C4-2B (cell line): ENCODE data around the gene MYH10.

ENCODE experiments used
- H3K27ac ChIP-seq: fragments of 450-650 bp; 2 replicates; pipeline ENCODE4 v1.5.1; 2017
- ZFX ChIP-seq: fragments of 450-650 bp; IDR thresholded peaks from 2 replicates; pipeline ENCODE4 v1.6.1; 2017
- TF ChIP-seq, protein P1 (sequence below): fragments of 450-650 bp; conservative IDR thresholded peaks from 2 replicates; pipeline ENCODE4 v1.5.1; 2017; ENCODE audit warnings: mild to moderate bottlenecking

The MYH10 gene

DNA sequence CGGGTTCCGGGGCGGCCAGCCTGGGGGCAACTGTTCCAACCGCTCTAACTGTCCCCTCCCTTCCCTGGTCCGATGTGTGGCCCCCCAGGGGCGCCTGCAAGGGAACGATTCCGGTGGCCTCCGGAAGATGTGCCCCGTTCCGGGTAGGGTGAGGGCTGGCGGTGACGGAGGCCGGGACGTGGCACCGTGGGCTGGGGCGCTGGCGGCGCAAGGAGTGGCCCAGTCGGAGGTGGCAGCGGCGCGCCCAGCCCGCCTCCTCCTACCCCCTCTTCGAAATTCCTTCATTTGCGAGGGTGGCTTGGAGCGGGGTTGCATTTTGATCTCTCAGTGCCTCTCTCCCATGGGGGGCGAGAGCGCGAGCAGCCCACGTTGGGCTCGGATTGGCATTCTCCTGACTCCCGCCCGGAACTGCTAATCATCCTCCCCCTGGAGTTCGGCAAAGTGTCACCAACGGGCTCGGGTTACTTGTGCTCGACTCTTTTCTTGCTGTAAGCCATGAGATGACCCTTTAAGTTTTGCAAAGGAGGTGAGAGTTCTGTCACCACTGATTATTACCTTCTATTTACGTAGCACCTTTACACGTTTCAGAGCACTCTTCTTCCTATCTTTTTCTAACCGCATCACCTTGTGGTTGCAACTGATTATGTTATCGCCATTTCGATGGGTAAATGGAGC is 194.2 kb downstream of the MYH10 start:
- TF ChIP-seq, protein P1, sequence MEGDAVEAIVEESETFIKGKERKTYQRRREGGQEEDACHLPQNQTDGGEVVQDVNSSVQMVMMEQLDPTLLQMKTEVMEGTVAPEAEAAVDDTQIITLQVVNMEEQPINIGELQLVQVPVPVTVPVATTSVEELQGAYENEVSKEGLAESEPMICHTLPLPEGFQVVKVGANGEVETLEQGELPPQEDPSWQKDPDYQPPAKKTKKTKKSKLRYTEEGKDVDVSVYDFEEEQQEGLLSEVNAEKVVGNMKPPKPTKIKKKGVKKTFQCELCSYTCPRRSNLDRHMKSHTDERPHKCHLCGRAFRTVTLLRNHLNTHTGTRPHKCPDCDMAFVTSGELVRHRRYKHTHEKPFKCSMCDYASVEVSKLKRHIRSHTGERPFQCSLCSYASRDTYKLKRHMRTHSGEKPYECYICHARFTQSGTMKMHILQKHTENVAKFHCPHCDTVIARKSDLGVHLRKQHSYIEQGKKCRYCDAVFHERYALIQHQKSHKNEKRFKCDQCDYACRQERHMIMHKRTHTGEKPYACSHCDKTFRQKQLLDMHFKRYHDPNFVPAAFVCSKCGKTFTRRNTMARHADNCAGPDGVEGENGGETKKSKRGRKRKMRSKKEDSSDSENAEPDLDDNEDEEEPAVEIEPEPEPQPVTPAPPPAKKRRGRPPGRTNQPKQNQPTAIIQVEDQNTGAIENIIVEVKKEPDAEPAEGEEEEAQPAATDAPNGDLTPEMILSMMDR, result peak; percentile 16; the same call in 1 of the 2 replicates
- peak; percentile 90 for TF ChIP-seq ZFX
- H3K27ac ChIP-seq, result peak overlapping the region; percentile 92

DNA sequence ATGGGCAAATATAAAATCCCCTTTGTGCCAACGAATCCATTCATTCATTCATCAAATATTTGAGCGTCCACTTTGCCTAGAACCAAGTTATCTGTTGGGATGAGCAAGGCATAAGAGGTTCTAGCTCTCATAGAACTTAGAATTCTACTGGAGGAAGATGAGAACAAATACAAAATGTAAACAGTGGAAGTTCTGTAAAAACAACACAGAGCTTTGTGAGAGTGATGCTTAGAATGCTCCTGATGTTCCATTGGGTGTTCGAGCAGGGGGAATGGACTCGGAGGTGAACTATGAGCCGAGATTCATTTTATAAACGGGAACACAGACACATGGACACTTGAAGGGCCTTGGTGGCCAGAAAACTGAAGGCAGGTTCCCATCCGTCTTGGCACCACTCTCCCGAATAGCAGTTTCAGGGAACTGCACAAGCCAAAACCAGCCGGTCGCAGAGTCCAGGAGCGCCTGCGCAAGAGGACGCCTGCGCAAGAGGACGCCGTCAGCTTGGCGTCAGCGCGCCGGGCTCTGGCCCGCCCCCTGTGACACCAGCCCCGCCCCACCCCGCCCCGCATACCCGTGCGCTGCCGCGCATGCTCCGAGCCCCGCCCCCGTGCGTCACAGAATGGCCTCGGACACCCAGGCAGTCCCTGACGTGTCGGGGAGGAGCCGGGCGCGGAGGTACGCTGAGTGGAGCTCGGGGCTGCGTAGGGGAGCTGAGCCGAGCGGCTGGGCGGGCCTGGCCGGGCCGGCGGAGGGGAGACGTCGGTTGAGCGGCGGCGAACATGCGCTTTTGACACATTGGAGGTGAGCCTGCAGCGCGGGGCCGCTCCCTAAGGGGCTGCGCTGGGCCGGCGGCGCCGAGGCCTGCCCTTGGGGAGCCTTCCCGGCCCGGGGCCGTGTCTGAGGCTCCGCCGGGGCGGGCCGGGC is 195.0 kb downstream of the MYH10 start, which contains the start of gene NDEL1:
Gene NDEL1, plus strand, starts transcription at position 640 of the 924 bp plus-strand sequence. CDS start 8,388 bp downstream, outside the sequence.
- TF ChIP-seq ZFX, result peak; percentile 97
- TF ChIP-seq, protein P1, result no peak

DNA sequence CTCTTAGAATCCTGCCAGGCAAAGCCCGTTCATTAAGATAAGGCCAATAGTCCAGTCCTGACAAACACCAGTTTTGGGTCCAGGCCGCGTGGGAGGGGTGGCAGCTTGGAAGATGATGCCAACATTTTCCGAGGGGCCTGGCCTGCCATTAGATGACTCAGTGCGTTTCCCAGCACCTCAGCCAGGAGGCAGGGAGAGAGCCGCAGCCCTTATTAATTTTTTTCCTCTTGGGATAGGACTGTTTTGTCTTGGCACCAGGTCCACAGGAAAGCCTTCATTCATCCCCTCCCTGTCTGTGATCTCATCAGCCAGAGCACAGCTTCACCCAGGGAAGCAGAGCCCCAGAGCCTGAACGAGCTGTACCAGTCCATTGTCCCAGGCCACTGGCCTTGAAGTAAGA is 199.6 kb downstream of the MYH10 start:
- TF ChIP-seq ZFX, result no peak
- TF ChIP-seq, protein P1, result no peak
- H3K27ac ChIP-seq, result no peak overlapping the region

More for the DNA sequence above, 195.0 kb downstream of the MYH10 start, which contains the start of gene NDEL1:
- peak within 1 kb of the TSS; percentile 92 for H3K27ac ChIP-seq

DNA sequence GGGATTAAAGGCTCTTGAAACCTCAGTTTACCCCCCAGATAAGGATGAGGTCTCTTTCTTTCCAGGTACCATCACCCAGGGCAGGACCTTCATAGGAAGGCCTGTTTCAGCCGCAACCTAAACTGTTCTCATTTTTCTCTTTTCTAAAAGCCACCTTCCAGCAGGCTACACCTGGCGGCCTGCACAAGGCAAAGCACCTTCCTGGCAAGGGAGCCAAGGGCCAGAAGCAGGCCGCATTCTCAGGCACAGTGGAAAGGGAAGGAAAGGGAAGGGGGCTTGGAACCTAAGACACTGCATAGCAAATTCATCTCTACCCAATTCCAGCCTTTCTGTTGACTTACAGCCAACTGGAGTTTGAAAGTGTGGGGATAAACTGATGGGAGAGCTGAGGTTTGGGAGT is 203.7 kb downstream of the MYH10 start:
- H3K27ac ChIP-seq, result no peak overlapping the region

DNA sequence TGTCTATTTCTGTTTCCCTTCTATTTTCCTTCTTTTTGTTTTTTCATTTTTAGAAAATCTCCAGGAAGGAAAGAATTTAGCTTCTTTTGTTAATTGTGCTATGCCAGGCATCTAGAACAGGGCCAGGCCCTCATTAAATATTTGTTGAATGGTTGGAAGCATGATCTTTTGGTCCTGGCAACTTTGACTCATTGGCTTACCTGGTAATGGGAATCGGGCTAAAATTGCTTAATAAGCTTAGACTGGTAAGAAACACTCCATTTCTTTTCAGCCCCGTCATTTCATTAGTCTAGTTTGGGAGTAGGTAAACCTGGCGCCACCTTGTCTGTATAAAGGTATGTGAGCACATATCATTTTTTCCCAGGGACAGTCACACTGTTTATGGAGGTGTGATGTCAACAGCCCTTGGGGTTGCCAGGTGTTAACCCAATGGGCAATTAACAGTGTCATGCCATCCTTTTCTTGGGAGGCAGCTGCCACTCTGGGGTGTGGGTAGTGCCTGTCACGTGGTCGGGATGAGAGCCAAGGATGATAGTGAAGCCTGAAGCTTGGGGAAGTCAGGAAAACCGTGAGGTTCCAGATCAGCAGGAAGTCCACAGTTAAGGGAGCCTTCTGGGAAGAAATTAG is 204.3 kb downstream of the MYH10 start:
- no peak for TF ChIP-seq ZFX
- TF ChIP-seq, protein P1, result no peak
- no peak overlapping the region for H3K27ac ChIP-seq

More for the DNA sequence above, 203.7 kb downstream of the MYH10 start:
- no peak for TF ChIP-seq ZFX
- TF ChIP-seq, protein P1, result no peak
